Sigmoid colon (tissue), 4 donors: ENCODE results near the gene NLRP14.

Source experiments
- CTCF ChIP-seq, 4 experiments: fragments of 450-650 bp in 3 of 4; fragments of 200-600 bp in 1 of 4; IDR thresholded peaks; one replicate each; pipeline ENCODE4 v1.5.1; 2016 to 2019; ENCODE audit warnings: antibody characterized with exemption in 4 of 4, mild to moderate bottlenecking in 3 of 4, moderate library complexity in 2 of 4
- EP300 ChIP-seq, 4 donors: sonication (generic); formaldehyde crosslinking; IDR thresholded peaks; one replicate each; pipeline ENCODE4 v1.6.1; 2017; ENCODE audit warnings: antibody characterized with exemption in 4 of 4
- POLR2A ChIP-seq, 2 donors: fragments of 450-650 bp; IDR thresholded peaks; one replicate each; pipeline ENCODE4 v1.6.1; 2016; ENCODE audit warnings: antibody characterized with exemption in 2 of 2, mild to moderate bottlenecking in 2 of 2, moderate library complexity in 2 of 2

- TF ChIP-seq CTCF (IDR thresholded peaks at IDR 0.05), result peak in 3 of 4 experiments; percentile 37 to 61 (median 38)
- no peak for TF ChIP-seq POLR2A (IDR thresholded peaks at IDR 0.05)
- TF ChIP-seq EP300 (IDR thresholded peaks at IDR 0.05), result no peak
Measured at GRCh38 chr11:7098235-7098832, 78.1 kb downstream of the NLRP14 start.
